ENCODE data around the gene TARDBP. TPM values are rescaled to one million over a fixed set of nuclear protein-coding genes. Genes with fewer than 3 reads are reported as not detected.
"Not testable (repeated sequence)": the region's sequence is repeated elsewhere in the genome, so short reads cannot be mapped to it uniquely, and the experiment has no call there.

TARDBP gene
- total and polyA plus RNA-seq, 2 experiments from 2014 or later, result 204 to 313 TPM

DNA sequence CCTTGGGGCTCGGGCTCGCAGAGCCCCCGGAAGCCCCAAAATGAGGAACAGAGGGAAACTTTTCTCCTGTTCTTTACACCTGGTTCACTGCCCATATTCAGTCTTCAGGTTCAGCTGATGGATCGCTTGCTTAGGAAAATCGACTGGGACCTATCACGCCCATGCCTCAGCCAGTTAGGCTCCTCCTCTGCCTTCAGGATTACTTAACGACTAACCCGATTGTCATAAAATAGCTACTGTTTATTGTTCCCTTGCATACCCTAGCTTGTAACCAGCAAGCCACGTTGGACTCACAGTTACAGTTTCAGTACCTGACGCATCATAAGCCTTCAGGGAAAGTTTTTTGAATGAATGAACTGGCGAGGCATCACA lies 692 bp downstream of the TARDBP start (continued):
- TF ChIP-seq, protein P1, sequence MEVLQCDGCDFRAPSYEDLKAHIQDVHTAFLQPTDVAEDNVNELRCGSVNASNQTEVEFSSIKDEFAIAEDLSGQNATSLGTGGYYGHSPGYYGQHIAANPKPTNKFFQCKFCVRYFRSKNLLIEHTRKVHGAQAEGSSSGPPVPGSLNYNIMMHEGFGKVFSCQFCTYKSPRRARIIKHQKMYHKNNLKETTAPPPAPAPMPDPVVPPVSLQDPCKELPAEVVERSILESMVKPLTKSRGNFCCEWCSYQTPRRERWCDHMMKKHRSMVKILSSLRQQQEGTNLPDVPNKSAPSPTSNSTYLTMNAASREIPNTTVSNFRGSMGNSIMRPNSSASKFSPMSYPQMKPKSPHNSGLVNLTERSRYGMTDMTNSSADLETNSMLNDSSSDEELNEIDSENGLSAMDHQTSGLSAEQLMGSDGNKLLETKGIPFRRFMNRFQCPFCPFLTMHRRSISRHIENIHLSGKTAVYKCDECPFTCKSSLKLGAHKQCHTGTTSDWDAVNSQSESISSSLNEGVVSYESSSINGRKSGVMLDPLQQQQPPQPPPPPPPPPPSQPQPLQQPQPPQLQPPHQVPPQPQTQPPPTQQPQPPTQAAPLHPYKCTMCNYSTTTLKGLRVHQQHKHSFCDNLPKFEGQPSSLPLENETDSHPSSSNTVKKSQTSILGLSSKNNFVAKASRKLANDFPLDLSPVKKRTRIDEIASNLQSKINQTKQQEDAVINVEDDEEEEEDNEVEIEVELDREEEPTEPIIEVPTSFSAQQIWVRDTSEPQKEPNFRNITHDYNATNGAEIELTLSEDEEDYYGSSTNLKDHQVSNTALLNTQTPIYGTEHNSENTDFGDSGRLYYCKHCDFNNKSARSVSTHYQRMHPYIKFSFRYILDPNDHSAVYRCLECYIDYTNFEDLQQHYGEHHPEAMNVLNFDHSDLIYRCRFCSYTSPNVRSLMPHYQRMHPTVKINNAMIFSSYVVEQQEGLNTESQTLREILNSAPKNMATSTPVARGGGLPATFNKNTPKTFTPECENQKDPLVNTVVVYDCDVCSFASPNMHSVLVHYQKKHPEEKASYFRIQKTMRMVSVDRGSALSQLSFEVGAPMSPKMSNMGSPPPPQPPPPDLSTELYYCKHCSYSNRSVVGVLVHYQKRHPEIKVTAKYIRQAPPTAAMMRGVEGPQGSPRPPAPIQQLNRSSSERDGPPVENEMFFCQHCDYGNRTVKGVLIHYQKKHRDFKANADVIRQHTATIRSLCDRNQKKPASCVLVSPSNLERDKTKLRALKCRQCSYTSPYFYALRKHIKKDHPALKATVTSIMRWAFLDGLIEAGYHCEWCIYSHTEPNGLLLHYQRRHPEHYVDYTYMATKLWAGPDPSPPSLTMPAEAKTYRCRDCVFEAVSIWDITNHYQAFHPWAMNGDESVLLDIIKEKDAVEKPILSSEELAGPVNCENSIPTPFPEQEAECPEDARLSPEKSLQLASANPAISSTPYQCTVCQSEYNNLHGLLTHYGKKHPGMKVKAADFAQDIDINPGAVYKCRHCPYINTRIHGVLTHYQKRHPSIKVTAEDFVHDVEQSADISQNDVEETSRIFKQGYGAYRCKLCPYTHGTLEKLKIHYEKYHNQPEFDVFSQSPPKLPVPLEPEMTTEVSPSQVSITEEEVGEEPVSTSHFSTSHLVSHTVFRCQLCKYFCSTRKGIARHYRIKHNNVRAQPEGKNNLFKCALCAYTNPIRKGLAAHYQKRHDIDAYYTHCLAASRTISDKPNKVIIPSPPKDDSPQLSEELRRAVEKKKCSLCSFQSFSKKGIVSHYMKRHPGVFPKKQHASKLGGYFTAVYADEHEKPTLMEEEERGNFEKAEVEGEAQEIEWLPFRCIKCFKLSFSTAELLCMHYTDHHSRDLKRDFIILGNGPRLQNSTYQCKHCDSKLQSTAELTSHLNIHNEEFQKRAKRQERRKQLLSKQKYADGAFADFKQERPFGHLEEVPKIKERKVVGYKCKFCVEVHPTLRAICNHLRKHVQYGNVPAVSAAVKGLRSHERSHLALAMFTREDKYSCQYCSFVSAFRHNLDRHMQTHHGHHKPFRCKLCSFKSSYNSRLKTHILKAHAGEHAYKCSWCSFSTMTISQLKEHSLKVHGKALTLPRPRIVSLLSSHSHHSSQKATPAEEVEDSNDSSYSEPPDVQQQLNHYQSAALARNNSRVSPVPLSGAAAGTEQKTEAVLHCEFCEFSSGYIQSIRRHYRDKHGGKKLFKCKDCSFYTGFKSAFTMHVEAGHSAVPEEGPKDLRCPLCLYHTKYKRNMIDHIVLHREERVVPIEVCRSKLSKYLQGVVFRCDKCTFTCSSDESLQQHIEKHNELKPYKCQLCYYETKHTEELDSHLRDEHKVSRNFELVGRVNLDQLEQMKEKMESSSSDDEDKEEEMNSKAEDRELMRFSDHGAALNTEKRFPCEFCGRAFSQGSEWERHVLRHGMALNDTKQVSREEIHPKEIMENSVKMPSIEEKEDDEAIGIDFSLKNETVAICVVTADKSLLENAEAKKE (CRISPR knock-in tag; IDR thresholded peaks at IDR 0.05), result no peak
- TF ChIP-seq STAT1 (IDR thresholded peaks at IDR 0.05; ENCODE audit: unreplicated experiment) (no peak), NANOG (IDR thresholded peaks at IDR 0.05; ENCODE audit: borderline replicate concordance) (no peak)

DNA sequence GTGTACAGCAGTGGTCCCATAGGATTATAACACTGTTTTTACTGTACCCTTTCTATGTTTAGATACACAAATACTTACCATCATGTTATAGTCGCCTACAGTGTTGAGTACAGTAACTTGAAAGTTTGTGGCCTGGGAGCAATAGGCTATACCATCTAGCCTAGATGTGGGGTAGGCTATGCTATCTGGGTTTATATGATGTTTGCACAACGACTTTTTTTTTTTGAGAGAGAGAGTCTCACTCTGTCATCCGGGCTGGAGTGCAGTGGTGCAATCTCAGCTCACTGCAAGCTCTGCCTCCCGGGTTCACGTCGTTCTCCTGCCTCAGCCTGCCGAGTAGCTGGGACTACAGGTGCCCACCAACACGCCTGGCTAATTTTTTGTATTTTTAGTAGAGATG lies 6.9 kb downstream of the TARDBP start:
- ATAC-seq; H3K27me3 Mint-ChIP-seq (ENCODE audit: insufficient read depth, low read depth, poor library complexity); DNase-seq (ENCODE audit: low spot score); H3K4me1 Mint-ChIP-seq; H3K27ac ChIP-seq (ENCODE audit: low read depth); H3K9me3 Mint-ChIP-seq; H3K4me2 ChIP-seq; H3K4me1 ChIP-seq (ENCODE audit: insufficient read depth); H3K27me3 ChIP-seq (ENCODE audit: insufficient read depth); H3K4me3 Mint-ChIP-seq; H3K27ac Mint-ChIP-seq; H3K4me3 ChIP-seq; H3K9me2 ChIP-seq (ENCODE audit: insufficient read depth); H2AFZ ChIP-seq: not testable (repeated sequence)
- peaks cover 59% of the 10 kb centered on the region for H3K79me2 ChIP-seq (replicated peaks; ENCODE audit: insufficient read depth)
- H3K36me3 Mint-ChIP-seq (ENCODE audit: low read depth), result peaks cover 94% of the 10 kb centered on the region
- peaks cover 98% of the 10 kb centered on the region for H3K36me3 ChIP-seq (ENCODE audit: insufficient read depth)
- H3F3A ChIP-seq (replicated peaks; ENCODE audit: low read depth), result peaks cover 41% of the 10 kb centered on the region
- H4K20me1 ChIP-seq (replicated peaks; ENCODE audit: insufficient read depth), result peaks cover 72% of the 10 kb centered on the region

DNA sequence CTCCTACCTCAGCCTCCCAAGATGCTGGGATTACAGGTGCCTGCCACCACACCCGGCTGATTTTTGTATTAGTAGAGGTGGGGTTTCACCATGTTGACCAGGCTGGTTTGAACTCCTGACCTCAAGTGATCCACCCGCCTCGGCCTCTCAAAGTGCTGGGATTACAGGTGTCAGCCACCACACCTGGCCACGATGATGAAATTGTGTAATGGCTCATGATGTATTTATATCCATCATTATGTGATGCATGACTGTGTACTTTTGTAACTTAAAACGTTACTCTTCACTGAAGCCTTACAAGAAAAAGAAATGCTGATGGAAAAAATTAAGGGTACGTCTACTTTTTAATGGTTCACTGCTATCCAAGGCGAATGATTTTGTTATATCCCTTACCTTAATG lies 7.5 kb downstream of the TARDBP start:
- H3K27ac Mint-ChIP-seq, result no peak overlapping the region
- H3K36me3 ChIP-seq (ENCODE audit: insufficient read depth), result peaks cover 98% of the 10 kb centered on the region
- no peaks in the 10 kb centered on the region for H3K9me3 Mint-ChIP-seq
- H3K4me3 ChIP-seq, result no peak overlapping the region
- H2AFZ ChIP-seq, result no peak overlapping the region
- H3K9me2 ChIP-seq (ENCODE audit: insufficient read depth), result no peaks in the 10 kb centered on the region
- no peaks in the 10 kb centered on the region; the same call in 2 of the 3 replicates for H3K4me1 Mint-ChIP-seq
- H3K27me3 ChIP-seq (ENCODE audit: insufficient read depth), result no peaks in the 10 kb centered on the region
- H3K27me3 Mint-ChIP-seq (ENCODE audit: insufficient read depth, low read depth, poor library complexity), result no peaks in the 10 kb centered on the region
- no peak overlapping the region for H3K4me3 Mint-ChIP-seq
- peaks cover 53% of the 10 kb centered on the region for H3K79me2 ChIP-seq (replicated peaks; ENCODE audit: insufficient read depth)
- DNase-seq (ENCODE audit: low spot score) (no peak), ATAC-seq (no peak)
- peaks cover 72% of the 10 kb centered on the region for H4K20me1 ChIP-seq (replicated peaks; ENCODE audit: insufficient read depth)
- H3K4me2 ChIP-seq, result no peak overlapping the region
- peaks cover 94% of the 10 kb centered on the region for H3K36me3 Mint-ChIP-seq (ENCODE audit: low read depth)
- H3F3A ChIP-seq (replicated peaks; ENCODE audit: low read depth), result peaks cover 38% of the 10 kb centered on the region
- H3K27ac ChIP-seq (ENCODE audit: low read depth), result no peak overlapping the region
- no peaks in the 10 kb centered on the region for H3K4me1 ChIP-seq (ENCODE audit: insufficient read depth)
- TF ChIP-seq ZNF114 (CRISPR knock-in tag; IDR thresholded peaks at IDR 0.05) (no peak), POLR2AphosphoS5 (IDR thresholded peaks at IDR 0.05; ENCODE audit: low read depth) (no peak), STAT1 (IDR thresholded peaks at IDR 0.05; ENCODE audit: unreplicated experiment) (no peak)
- TF ChIP-seq, protein P2, sequence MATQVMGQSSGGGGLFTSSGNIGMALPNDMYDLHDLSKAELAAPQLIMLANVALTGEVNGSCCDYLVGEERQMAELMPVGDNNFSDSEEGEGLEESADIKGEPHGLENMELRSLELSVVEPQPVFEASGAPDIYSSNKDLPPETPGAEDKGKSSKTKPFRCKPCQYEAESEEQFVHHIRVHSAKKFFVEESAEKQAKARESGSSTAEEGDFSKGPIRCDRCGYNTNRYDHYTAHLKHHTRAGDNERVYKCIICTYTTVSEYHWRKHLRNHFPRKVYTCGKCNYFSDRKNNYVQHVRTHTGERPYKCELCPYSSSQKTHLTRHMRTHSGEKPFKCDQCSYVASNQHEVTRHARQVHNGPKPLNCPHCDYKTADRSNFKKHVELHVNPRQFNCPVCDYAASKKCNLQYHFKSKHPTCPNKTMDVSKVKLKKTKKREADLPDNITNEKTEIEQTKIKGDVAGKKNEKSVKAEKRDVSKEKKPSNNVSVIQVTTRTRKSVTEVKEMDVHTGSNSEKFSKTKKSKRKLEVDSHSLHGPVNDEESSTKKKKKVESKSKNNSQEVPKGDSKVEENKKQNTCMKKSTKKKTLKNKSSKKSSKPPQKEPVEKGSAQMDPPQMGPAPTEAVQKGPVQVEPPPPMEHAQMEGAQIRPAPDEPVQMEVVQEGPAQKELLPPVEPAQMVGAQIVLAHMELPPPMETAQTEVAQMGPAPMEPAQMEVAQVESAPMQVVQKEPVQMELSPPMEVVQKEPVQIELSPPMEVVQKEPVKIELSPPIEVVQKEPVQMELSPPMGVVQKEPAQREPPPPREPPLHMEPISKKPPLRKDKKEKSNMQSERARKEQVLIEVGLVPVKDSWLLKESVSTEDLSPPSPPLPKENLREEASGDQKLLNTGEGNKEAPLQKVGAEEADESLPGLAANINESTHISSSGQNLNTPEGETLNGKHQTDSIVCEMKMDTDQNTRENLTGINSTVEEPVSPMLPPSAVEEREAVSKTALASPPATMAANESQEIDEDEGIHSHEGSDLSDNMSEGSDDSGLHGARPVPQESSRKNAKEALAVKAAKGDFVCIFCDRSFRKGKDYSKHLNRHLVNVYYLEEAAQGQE (IDR thresholded peaks at IDR 0.05; ENCODE audit: unreplicated experiment), result no peak
